ENCODE data around the gene PKD2L1.

DNA sequence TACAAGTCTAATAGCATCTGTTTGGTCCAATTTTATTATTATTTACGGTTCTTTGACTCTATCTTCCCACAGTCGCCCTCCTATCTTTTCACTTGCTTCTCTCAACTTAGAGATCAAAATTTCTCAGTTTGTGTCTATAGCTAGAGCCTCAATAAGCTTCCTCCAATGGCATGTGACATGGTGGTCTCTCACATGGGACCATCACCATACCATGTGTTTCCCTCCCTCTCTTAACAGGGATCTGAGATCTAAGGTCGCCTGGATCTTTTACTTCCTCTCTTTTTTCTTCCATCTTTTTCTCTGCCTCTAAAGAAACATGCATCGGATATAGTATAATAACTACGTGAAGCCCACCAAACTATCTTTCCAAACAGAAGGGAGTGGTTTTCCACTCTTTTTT lies 1.8 kb downstream of the PKD2L1 start:
- TF ChIP-seq, protein P1, sequence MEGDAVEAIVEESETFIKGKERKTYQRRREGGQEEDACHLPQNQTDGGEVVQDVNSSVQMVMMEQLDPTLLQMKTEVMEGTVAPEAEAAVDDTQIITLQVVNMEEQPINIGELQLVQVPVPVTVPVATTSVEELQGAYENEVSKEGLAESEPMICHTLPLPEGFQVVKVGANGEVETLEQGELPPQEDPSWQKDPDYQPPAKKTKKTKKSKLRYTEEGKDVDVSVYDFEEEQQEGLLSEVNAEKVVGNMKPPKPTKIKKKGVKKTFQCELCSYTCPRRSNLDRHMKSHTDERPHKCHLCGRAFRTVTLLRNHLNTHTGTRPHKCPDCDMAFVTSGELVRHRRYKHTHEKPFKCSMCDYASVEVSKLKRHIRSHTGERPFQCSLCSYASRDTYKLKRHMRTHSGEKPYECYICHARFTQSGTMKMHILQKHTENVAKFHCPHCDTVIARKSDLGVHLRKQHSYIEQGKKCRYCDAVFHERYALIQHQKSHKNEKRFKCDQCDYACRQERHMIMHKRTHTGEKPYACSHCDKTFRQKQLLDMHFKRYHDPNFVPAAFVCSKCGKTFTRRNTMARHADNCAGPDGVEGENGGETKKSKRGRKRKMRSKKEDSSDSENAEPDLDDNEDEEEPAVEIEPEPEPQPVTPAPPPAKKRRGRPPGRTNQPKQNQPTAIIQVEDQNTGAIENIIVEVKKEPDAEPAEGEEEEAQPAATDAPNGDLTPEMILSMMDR (conservative IDR thresholded peaks at IDR 0.05; ENCODE audit: low read length), result no peak
- TF ChIP-seq EZH2phosphoT487 (IDR thresholded peaks at IDR 0.05; ENCODE audit: borderline replicate concordance, low read depth, low read length), result no peak
